HEK293 (cell line): ENCODE data around the gene U2SURP.

Experiments used
- AEBP2 ChIP-seq: fragments of 450-650 bp; formaldehyde crosslinking; IDR thresholded peaks from 2 replicates; pipeline ENCODE4 v1.5.1; 2016; ENCODE audit warnings: missing biosample characterization, missing genetic modification characterization, borderline replicate concordance
- REST ChIP-seq: fragments of 450-650 bp; formaldehyde crosslinking; IDR thresholded peaks from 2 replicates; pipeline ENCODE4 v1.5.1; 2016; ENCODE audit warnings: missing biosample characterization, missing genetic modification characterization
- ZNF560 ChIP-seq: fragments of 450-650 bp; formaldehyde crosslinking; IDR thresholded peaks from 2 replicates; pipeline ENCODE4 v1.5.1; 2017; ENCODE audit warnings: missing biosample characterization, missing genetic modification characterization, borderline replicate concordance
- ZNF830 ChIP-seq: fragments of 450-650 bp; IDR thresholded peaks from 2 replicates; pipeline ENCODE4 v1.5.0; 2018; ENCODE audit warnings: missing biosample characterization, missing genetic modification characterization, low read depth, mild to moderate bottlenecking, moderate library complexity
- TF ChIP-seq, protein P1 (sequence below): fragments of 450-650 bp; formaldehyde crosslinking; IDR thresholded peaks from 2 replicates; pipeline ENCODE4 v1.5.1; 2016; ENCODE audit warnings: missing biosample characterization, missing genetic modification characterization
- TF ChIP-seq, protein P2 (sequence below): fragments of 450-650 bp; formaldehyde crosslinking; IDR thresholded peaks from 2 replicates; pipeline ENCODE4 v1.5.1; 2016; ENCODE audit warnings: missing biosample characterization, missing genetic modification characterization
- TF ChIP-seq, protein P3 (sequence below): fragments of 450-650 bp; formaldehyde crosslinking; IDR thresholded peaks from 2 replicates; pipeline ENCODE4 v1.5.1; 2017; ENCODE audit warnings: missing biosample characterization, missing genetic modification characterization

DNA sequence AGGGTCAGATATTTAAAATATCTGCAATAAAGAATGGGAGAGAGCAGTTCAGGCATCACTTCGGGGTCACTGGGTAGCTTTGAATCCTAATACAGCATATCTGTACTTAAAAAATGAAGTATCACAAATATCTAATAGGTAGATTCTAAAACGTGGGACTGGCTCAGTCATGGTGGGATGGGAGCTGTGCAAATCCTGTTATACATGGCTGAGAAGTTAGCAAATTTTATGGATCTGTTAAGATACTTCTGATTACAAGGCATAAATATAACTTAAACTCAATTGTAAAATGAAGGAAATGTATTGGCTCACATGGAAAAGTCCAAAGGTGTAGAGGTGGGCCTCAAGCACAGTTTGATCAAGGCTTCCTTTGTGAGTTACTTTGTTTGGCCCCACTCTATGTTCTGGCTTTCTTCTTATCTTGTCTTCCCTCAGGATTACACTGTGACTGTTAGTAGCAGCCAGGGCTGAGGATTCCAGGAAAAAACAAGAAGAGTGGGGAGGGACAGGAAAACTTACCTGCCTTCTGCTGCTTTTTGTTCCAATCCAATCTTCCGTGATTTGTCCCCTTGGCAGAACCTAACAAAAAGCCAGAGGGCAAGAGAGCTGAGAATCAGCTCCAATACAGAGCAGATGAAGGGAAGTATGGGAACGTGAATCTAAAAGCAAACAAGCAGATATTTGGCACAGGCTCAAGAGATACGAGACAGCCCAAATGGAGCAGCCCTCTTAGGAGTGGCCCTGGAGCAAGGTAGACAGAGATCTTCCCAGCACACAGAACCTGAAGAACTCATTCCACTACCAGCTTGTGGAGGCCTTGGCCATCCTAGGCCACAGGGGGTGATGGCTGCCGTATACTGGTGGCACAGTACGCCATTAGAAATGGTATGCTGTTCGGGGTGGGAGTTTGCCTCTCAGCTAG, 48.8 kb upstream of the U2SURP start:
- TF ChIP-seq, protein P1, sequence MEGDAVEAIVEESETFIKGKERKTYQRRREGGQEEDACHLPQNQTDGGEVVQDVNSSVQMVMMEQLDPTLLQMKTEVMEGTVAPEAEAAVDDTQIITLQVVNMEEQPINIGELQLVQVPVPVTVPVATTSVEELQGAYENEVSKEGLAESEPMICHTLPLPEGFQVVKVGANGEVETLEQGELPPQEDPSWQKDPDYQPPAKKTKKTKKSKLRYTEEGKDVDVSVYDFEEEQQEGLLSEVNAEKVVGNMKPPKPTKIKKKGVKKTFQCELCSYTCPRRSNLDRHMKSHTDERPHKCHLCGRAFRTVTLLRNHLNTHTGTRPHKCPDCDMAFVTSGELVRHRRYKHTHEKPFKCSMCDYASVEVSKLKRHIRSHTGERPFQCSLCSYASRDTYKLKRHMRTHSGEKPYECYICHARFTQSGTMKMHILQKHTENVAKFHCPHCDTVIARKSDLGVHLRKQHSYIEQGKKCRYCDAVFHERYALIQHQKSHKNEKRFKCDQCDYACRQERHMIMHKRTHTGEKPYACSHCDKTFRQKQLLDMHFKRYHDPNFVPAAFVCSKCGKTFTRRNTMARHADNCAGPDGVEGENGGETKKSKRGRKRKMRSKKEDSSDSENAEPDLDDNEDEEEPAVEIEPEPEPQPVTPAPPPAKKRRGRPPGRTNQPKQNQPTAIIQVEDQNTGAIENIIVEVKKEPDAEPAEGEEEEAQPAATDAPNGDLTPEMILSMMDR, result no peak
- TF ChIP-seq, protein P2, sequence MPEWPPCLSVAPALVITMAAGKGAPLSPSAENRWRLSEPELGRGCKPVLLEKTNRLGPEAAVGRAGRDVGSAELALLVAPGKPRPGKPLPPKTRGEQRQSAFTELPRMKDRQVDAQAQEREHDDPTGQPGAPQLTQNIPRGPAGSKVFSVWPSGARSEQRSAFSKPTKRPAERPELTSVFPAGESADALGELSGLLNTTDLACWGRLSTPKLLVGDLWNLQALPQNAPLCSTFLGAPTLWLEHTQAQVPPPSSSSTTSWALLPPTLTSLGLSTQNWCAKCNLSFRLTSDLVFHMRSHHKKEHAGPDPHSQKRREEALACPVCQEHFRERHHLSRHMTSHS (tag by site-specific recombination), result no peak
- no peak for TF ChIP-seq AEBP2 (tag by site-specific recombination)
- TF ChIP-seq ZNF830 (tag by site-specific recombination), result no peak
- TF ChIP-seq ZNF560 (tag by site-specific recombination), result no peak
- TF ChIP-seq, protein P3, sequence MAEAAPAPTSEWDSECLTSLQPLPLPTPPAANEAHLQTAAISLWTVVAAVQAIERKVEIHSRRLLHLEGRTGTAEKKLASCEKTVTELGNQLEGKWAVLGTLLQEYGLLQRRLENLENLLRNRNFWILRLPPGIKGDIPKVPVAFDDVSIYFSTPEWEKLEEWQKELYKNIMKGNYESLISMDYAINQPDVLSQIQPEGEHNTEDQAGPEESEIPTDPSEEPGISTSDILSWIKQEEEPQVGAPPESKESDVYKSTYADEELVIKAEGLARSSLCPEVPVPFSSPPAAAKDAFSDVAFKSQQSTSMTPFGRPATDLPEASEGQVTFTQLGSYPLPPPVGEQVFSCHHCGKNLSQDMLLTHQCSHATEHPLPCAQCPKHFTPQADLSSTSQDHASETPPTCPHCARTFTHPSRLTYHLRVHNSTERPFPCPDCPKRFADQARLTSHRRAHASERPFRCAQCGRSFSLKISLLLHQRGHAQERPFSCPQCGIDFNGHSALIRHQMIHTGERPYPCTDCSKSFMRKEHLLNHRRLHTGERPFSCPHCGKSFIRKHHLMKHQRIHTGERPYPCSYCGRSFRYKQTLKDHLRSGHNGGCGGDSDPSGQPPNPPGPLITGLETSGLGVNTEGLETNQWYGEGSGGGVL (tag by site-specific recombination), result no peak
- TF ChIP-seq REST (tag by site-specific recombination), result no peak
